HG03469 (cell line): ENCODE measurements around the gene IRF8.
"Not testable (repeated sequence)": the region's sequence is repeated elsewhere in the genome, so short reads cannot be mapped to it uniquely, and the experiment has no call there.

Experiments
- ATAC-seq: cut with Tn5 transposase; IDR thresholded peaks from one replicate; pipeline ENCODE4 v1.9.1; 2021; ENCODE audit warnings: mild to moderate bottlenecking, moderate library complexity, moderate number of reproducible peaks; ENCODE audit not compliant: unreplicated experiment

IRF8 gene

GRCh38 chr16:85867189-85867588, 31.8 kb upstream of the IRF8 start:
- ATAC-seq: no peak

- ATAC-seq: no peak
These were observed 30.5 kb upstream of the IRF8 start for GRCh38 chr16:85868495-85868894.

- ATAC-seq: no peak
These were observed 29.8 kb upstream of the IRF8 start for GRCh38 chr16:85869206-85869605.

- no peak for ATAC-seq
These were observed 29.0 kb upstream of the IRF8 start for GRCh38 chr16:85869785-85870558.

- no peak for ATAC-seq
These were observed 27.2 kb upstream of the IRF8 start for GRCh38 chr16:85871756-85872155.

GRCh38 chr16:85872734-85873133, 26.2 kb upstream of the IRF8 start:
- no peak for ATAC-seq

- ATAC-seq: no peak
These were observed 25.8 kb upstream of the IRF8 start for GRCh38 chr16:85873153-85873552.

- not testable (repeated sequence) for ATAC-seq
These were observed 24.9 kb upstream of the IRF8 start for GRCh38 chr16:85874031-85874430.

GRCh38 chr16:85878407-85878806, 20.6 kb upstream of the IRF8 start:
- ATAC-seq: no peak

GRCh38 chr16:85878875-85879274, 20.1 kb upstream of the IRF8 start:
- no peak for ATAC-seq

- no peak for ATAC-seq
These were observed 19.4 kb upstream of the IRF8 start for GRCh38 chr16:85879549-85879948.

GRCh38 chr16:85879975-85880831, 18.8 kb upstream of the IRF8 start:
- peak; percentile 44 for ATAC-seq

GRCh38 chr16:85880861-85881260, 18.1 kb upstream of the IRF8 start:
- ATAC-seq: no peak

- ATAC-seq: no peak
These were observed 17.5 kb upstream of the IRF8 start for GRCh38 chr16:85881436-85881835.

GRCh38 chr16:85882181-85882810, 16.7 kb upstream of the IRF8 start:
- no peak for ATAC-seq

GRCh38 chr16:85883813-85884212, 15.1 kb upstream of the IRF8 start:
- ATAC-seq: no peak

GRCh38 chr16:85884808-85885463, 14.0 kb upstream of the IRF8 start:
- ATAC-seq: no peak

GRCh38 chr16:85885537-85885936, 13.4 kb upstream of the IRF8 start:
- ATAC-seq: no peak

- ATAC-seq: peak; percentile 66
These were observed 10.3 kb upstream of the IRF8 start for GRCh38 chr16:85888405-85889331.
